MM.1S (cell line): ENCODE measurements around the gene B4GALT5.

Source experiments
- DNase-seq: peaks from one replicate; pipeline ENCODE4 v3.0.0-alpha.2; 2015
- H2AFZ ChIP-seq: fragments of 300-600 bp; sonication (generic); 2 replicates; pipeline ENCODE4 v1.6.0; 2016; ENCODE audit warnings: antibody characterized with exemption, low read length
- H3F3A ChIP-seq: fragments of 300-600 bp; sonication (generic); 2 replicates; pipeline ENCODE4 v1.6.1; 2016; ENCODE audit warnings: mild to moderate bottlenecking, antibody characterized with exemption, low read length, moderate library complexity, mixed read lengths; ENCODE audit not compliant: insufficient read depth
- H3K27ac ChIP-seq: fragments of 300-600 bp; sonication (generic); 2 replicates; pipeline ENCODE4 v1.5.1; 2016; ENCODE audit warnings: mild to moderate bottlenecking, low read length
- H3K27me3 ChIP-seq: fragments of 300-600 bp; sonication (generic); replicated peaks from 2 replicates; pipeline ENCODE4 v1.6.0; 2016; ENCODE audit warnings: low read length; ENCODE audit not compliant: insufficient read depth
- H3K36me3 ChIP-seq: fragments of 300-600 bp; sonication (generic); replicated peaks from 2 replicates; pipeline ENCODE4 v1.6.1; 2016; ENCODE audit warnings: mild to moderate bottlenecking, low read length, mixed read lengths; ENCODE audit not compliant: insufficient read depth
- H3K4me1 ChIP-seq: fragments of 300-600 bp; sonication (generic); 2 replicates; pipeline ENCODE4 v1.6.1; 2016; ENCODE audit warnings: low read length, mixed read lengths
- H3K4me2 ChIP-seq: fragments of 300-600 bp; sonication (generic); 2 replicates; pipeline ENCODE4 v1.6.0; 2016; ENCODE audit warnings: low read depth, low read length
- H3K4me3 ChIP-seq: fragments of 300-600 bp; sonication (generic); 2 replicates; pipeline ENCODE4 v1.5.1; 2016; ENCODE audit warnings: low read length, mixed read lengths
- H3K79me2 ChIP-seq: fragments of 300-600 bp; sonication (generic); 2 replicates; pipeline ENCODE4 v1.6.1; 2016; ENCODE audit warnings: mixed run types, low read length, mixed read lengths
- H3K9ac ChIP-seq: fragments of 300-600 bp; sonication (generic); 2 replicates; pipeline ENCODE4 v1.6.1; 2016; ENCODE audit warnings: low read length, mixed read lengths
- H3K9me2 ChIP-seq: fragments of 300-600 bp; sonication (generic); replicated peaks from 2 replicates; pipeline ENCODE4 v1.6.1; 2016; ENCODE audit warnings: mild to moderate bottlenecking, low read length, mixed read lengths; ENCODE audit not compliant: insufficient read depth
- H3K9me3 ChIP-seq: fragments of 300-600 bp; sonication (generic); replicated peaks from 2 replicates; pipeline ENCODE4 v1.6.1; 2016; ENCODE audit warnings: mild to moderate bottlenecking, low read length, mixed read lengths; ENCODE audit not compliant: insufficient read depth
- H4K20me1 ChIP-seq: fragments of 300-600 bp; sonication (generic); 2 replicates; pipeline ENCODE4 v1.6.1; 2016; ENCODE audit warnings: mild to moderate bottlenecking, low read length, moderate library complexity, mixed read lengths; ENCODE audit not compliant: insufficient read depth
- CTCF ChIP-seq: fragments of 300-600 bp; sonication (generic); IDR thresholded peaks from 2 replicates; pipeline ENCODE4 v1.5.1; 2016; ENCODE audit warnings: antibody characterized with exemption, low read length, mixed read lengths
- EZH2 ChIP-seq: fragments of 300-600 bp; sonication (generic); optimal IDR thresholded peaks from 2 replicates; pipeline ENCODE3; 2017; ENCODE audit warnings: low read depth, mild to moderate bottlenecking, antibody characterized with exemption, low read length, mixed read lengths
- EZH2phosphoT487 ChIP-seq: fragments of 300-600 bp; sonication (generic); IDR thresholded peaks from 2 replicates; pipeline ENCODE4 v1.6.1; 2018; ENCODE audit warnings: antibody characterized with exemption, low read length

The B4GALT5 gene

GRCh38 chr20:49660912-49661311, 52.8 kb downstream of the B4GALT5 start:
- Histone ChIP-seq H3K27me3 (no peaks in the 10 kb centered on the region), H3K9me3 (no peaks in the 10 kb centered on the region), H3K9me2 (no peaks in the 10 kb centered on the region), H3K9ac (no peak overlapping the region), H3K4me3 (no peak overlapping the region), H3F3A (peaks cover 2% of the 10 kb centered on the region; the same call in 1 of the 2 replicates), H4K20me1 (peaks cover 4% of the 10 kb centered on the region; the same call in 1 of the 2 replicates), H3K4me1 (peaks cover 28% of the 10 kb centered on the region), H3K27ac (no peak overlapping the region), H2AFZ (no peak overlapping the region), H3K4me2 (no peak overlapping the region), H3K36me3 (no peaks in the 10 kb centered on the region), H3K79me2 (peaks cover 81% of the 10 kb centered on the region)
- TF ChIP-seq EZH2phosphoT487 (no peak), CTCF (no peak), EZH2 (no peak)
- DNase-seq, result no peak

GRCh38 chr20:49659056-49659455, 54.6 kb downstream of the B4GALT5 start:
- no peak overlapping the region for H3K4me3 ChIP-seq
- no peaks in the 10 kb centered on the region for H3K9me2 ChIP-seq
- no peak overlapping the region for H2AFZ ChIP-seq
- peaks cover 28% of the 10 kb centered on the region for H3K4me1 ChIP-seq
- peaks cover 2% of the 10 kb centered on the region; the same call in 1 of the 2 replicates for H3F3A ChIP-seq
- H4K20me1 ChIP-seq, result no peaks in the 10 kb centered on the region
- DNase-seq, result peak; percentile 47
- no peak overlapping the region for H3K4me2 ChIP-seq
- peaks cover 5% of the 10 kb centered on the region; the same call in 1 of the 2 replicates for H3K36me3 ChIP-seq
- H3K27me3 ChIP-seq, result no peaks in the 10 kb centered on the region
- H3K27ac ChIP-seq, result no peak overlapping the region
- H3K79me2 ChIP-seq, result peaks cover 65% of the 10 kb centered on the region
- H3K9ac ChIP-seq, result no peak overlapping the region
- TF ChIP-seq CTCF (no peak), EZH2phosphoT487 (no peak), EZH2 (no peak)
- no peaks in the 10 kb centered on the region for H3K9me3 ChIP-seq

- no peak overlapping the region for H3K4me3 ChIP-seq
- H3K4me1 ChIP-seq, result peaks cover 28% of the 10 kb centered on the region
- TF ChIP-seq EZH2phosphoT487, result no peak
- no peak for TF ChIP-seq CTCF
- no peak for TF ChIP-seq EZH2
- DNase-seq, result no peak
- H3F3A ChIP-seq, result peaks cover 2% of the 10 kb centered on the region; the same call in 1 of the 2 replicates
- no peak overlapping the region for H2AFZ ChIP-seq
- no peaks in the 10 kb centered on the region for H3K9me3 ChIP-seq
- H3K9me2 ChIP-seq, result no peaks in the 10 kb centered on the region
- H3K36me3 ChIP-seq, result peaks cover 5% of the 10 kb centered on the region; the same call in 1 of the 2 replicates
- no peak overlapping the region for H3K4me2 ChIP-seq
- no peak overlapping the region for H3K9ac ChIP-seq
- H3K79me2 ChIP-seq, result peaks cover 60% of the 10 kb centered on the region
- no peaks in the 10 kb centered on the region for H4K20me1 ChIP-seq
- no peaks in the 10 kb centered on the region for H3K27me3 ChIP-seq
- H3K27ac ChIP-seq, result no peak overlapping the region
These were observed 55.2 kb downstream of the B4GALT5 start for GRCh38 chr20:49658508-49658907.
